Esophagus squamous epithelium (tissue), 5 donors: ENCODE measurements around the gene GRB2. TPM values are rescaled to one million over a fixed set of nuclear protein-coding genes. Genes with fewer than 3 reads are reported as not detected.

ENCODE experiments used
- DNase-seq: peaks from one replicate; lab custom pipeline; 2025; lab: John Stamatoyannopoulos, UW
- H3K27ac ChIP-seq, 4 donors: fragments of 200-600 bp; sonication (generic); one replicate each; pipeline ENCODE4 v1.5.1; 2016 to 2019; ENCODE audit warnings: mild to moderate bottlenecking in 1 of 4
- H3K27me3 ChIP-seq, 4 donors: fragments of 200-600 bp; sonication (generic); 1 replicate in 3 of 4; 2 replicates in 1 of 4; pipeline versions ENCODE4 v1.5.1 to v1.6.0; 2017 to 2021; ENCODE audit warnings: antibody characterized with exemption in 1 of 4
- H3K36me3 ChIP-seq, 3 donors: fragments of 200-600 bp; sonication (generic); one replicate each; pipeline ENCODE4 v1.5.1; 2016 to 2019
- H3K4me1 ChIP-seq, 3 donors: fragments of 200-600 bp; sonication (generic); one replicate each; pipeline ENCODE4 v1.5.1; 2017 to 2019
- H3K4me3 ChIP-seq, 4 donors: fragments of 200-600 bp; sonication (generic); 1 replicate in 3 of 4; 2 replicates in 1 of 4; pipeline ENCODE4 v1.5.1; 2016 to 2019; ENCODE audit warnings: mild to moderate bottlenecking in 2 of 4, moderate library complexity in 1 of 4
- H3K9me3 ChIP-seq, 3 donors: fragments of 200-600 bp; sonication (generic); one replicate each; pipeline ENCODE4 v1.5.1; 2016 to 2019
- CTCF ChIP-seq, 6 experiments: fragments of 450-650 bp in 4 of 6; fragments of 200-600 bp in 2 of 6; sonication (generic) in 2 of 6; IDR thresholded peaks; one replicate each; pipeline ENCODE4 v1.5.1; 2016 to 2019; ENCODE audit warnings: antibody characterized with exemption in 6 of 6, mild to moderate bottlenecking in 4 of 6, moderate library complexity in 4 of 6
- POLR2A ChIP-seq, 4 donors: fragments of 450-650 bp; IDR thresholded peaks; one replicate each; pipeline ENCODE4 v1.6.1; 2017; ENCODE audit warnings: antibody characterized with exemption in 4 of 4, mild to moderate bottlenecking in 4 of 4, moderate library complexity in 3 of 4
- WGBS, 2 donors: methylation state at CpG; one replicate each; pipeline ENCODE4 v1.1.5; 2018; 5-methylcytosine and 5-hydroxymethylcytosine counted together
- intact Hi-C: fragments of 100-400 bp; cut with DNase I; formaldehyde crosslinking; loops from one replicate; pipeline ENCODE4 v1.15.0; 2022
- total RNA-seq, 4 donors: library from RNA; depleted of rRNA; stranded (reverse); fragments of >200 nt; gene quantifications; one replicate each; pipeline ENCODE4 v1.1.0, GENCODE V29; 2016
- donor health status: DM: yes; HTN: yes; CAD: no.

The GRB2 gene
- total RNA-seq, 4 donors from 2014 or later = 58.9 to 128 (median 107) TPM

- H3K27me3 ChIP-seq = no peaks in the 10 kb centered on the region
- intact Hi-C loops = no loop called here
- no peaks in the 10 kb centered on the region for H3K36me3 ChIP-seq
- H3K9me3 ChIP-seq = no peaks in the 10 kb centered on the region
- H3K27ac ChIP-seq = no peak overlapping the region
- 87% methylated on average over 8 of the region's 8 CpGs for WGBS, 2 donors
- H3K4me3 ChIP-seq = no peak overlapping the region
- TF ChIP-seq CTCF (IDR thresholded peaks at IDR 0.05) (no peak), POLR2A (IDR thresholded peaks at IDR 0.05) (no peak)
- H3K4me1 ChIP-seq = peaks cover 11 to 70% (median 21%) of the 10 kb centered on the region in 3 donors
- DNase-seq = no peak
Observed at GRCh38 chr17:75353176-75353575, 52.3 kb downstream of the GRB2 start.

GRCh38 chr17:75352079-75352569 lies 53.4 kb downstream of the GRB2 start:
- no peak for DNase-seq
- TF ChIP-seq CTCF (IDR thresholded peaks at IDR 0.05) (no peak), POLR2A (IDR thresholded peaks at IDR 0.05) (no peak)
- intact Hi-C loops = no loop called here
- Histone ChIP-seq H3K4me1 (peaks cover 16 to 81% (median 27%) of the 10 kb centered on the region in 3 donors), H3K4me3 (peak overlapping the region in 1 of 4 donors; percentile 4), H3K27me3 (no peaks in the 10 kb centered on the region), H3K36me3 (no peaks in the 10 kb centered on the region), H3K27ac (peak overlapping the region; percentile 5 to 73 (median 32)), H3K9me3 (no peaks in the 10 kb centered on the region)
- WGBS, 2 donors = 26 to 49% methylated on average over 4 of the region's 7 CpGs

- Histone ChIP-seq H3K4me1 (peaks cover 27 to 82% (median 29%) of the 10 kb centered on the region in 3 donors), H3K27ac (peak overlapping the region in 2 of 4 donors; percentile 39 to 73), H3K4me3 (no peak overlapping the region), H3K36me3 (no peaks in the 10 kb centered on the region), H3K9me3 (no peaks in the 10 kb centered on the region), H3K27me3 (no peaks in the 10 kb centered on the region)
- TF ChIP-seq POLR2A (IDR thresholded peaks at IDR 0.05) (no peak), CTCF (IDR thresholded peaks at IDR 0.05) (no peak)
- intact Hi-C loops = no loop called here
- WGBS, 2 donors = 83 to 92% methylated on average over 5 to 7 of the region's 9 CpGs
- DNase-seq = no peak
Observed at GRCh38 chr17:75350706-75351105, 54.8 kb downstream of the GRB2 start.

- no peaks in the 10 kb centered on the region for H3K36me3 ChIP-seq
- no peak overlapping the region for H3K4me3 ChIP-seq
- TF ChIP-seq POLR2A (IDR thresholded peaks at IDR 0.05) (no peak), CTCF (IDR thresholded peaks at IDR 0.05) (no peak)
- DNase-seq = no peak
- H3K9me3 ChIP-seq = no peaks in the 10 kb centered on the region
- peaks cover 31 to 88% (median 33%) of the 10 kb centered on the region in 3 donors for H3K4me1 ChIP-seq
- intact Hi-C loops = no loop called here
- no peaks in the 10 kb centered on the region for H3K27me3 ChIP-seq
- H3K27ac ChIP-seq = no peak overlapping the region
Observed at GRCh38 chr17:75350029-75350428, 55.4 kb downstream of the GRB2 start.

GRCh38 chr17:75349589-75349988 lies 55.9 kb downstream of the GRB2 start:
- Histone ChIP-seq H3K27me3 (no peaks in the 10 kb centered on the region), H3K36me3 (no peaks in the 10 kb centered on the region), H3K4me1 (peaks cover 31 to 92% (median 37%) of the 10 kb centered on the region in 3 donors), H3K4me3 (no peak overlapping the region), H3K9me3 (no peaks in the 10 kb centered on the region), H3K27ac (no peak overlapping the region)
- intact Hi-C loops = no loop called here
- 53 to 85% methylated on average over 5 to 8 of the region's 8 CpGs for WGBS, 2 donors
- no peak for TF ChIP-seq POLR2A (IDR thresholded peaks at IDR 0.05)
- TF ChIP-seq CTCF (IDR thresholded peaks at IDR 0.05) = no peak
- DNase-seq = no peak
